Stimulated activated effector memory CD8-positive, alpha-beta T cell treated with anti-CD3 and anti-CD28 coated beads, Interleukin-12 subunit alpha, Interleukin-12 subunit beta, amount 100 ng/mL, for 72 hours (primary cell): Measurements from ENCODE around the gene OR2H2.

Experiments
- ATAC-seq: fragments of 150-1000 bp; cut with Tn5 transposase; 2 replicates; pipeline ENCODE4 v1.10.0; 2021
- DNase-seq, 2 donors: peaks; one replicate each; pipeline ENCODE4 v3.0.0; 2021 to 2022; ENCODE audit warnings: low spot score in 2 of 2
- H3K27ac Mint-ChIP-seq: one replicate; pipeline ENCODE4 v1.8.0; 2022; ENCODE audit warnings: mild to moderate bottlenecking, mixed read lengths
- H3K36me3 Mint-ChIP-seq: one replicate; pipeline ENCODE4 v1.8.0; 2022; ENCODE audit warnings: mild to moderate bottlenecking, mixed read lengths
- H3K4me1 Mint-ChIP-seq: one replicate; pipeline ENCODE4 v1.8.0; 2022; ENCODE audit warnings: mixed read lengths
- H3K4me3 Mint-ChIP-seq: one replicate; pipeline ENCODE4 v1.8.0; 2022; ENCODE audit warnings: mild to moderate bottlenecking, mixed read lengths
- H3K9me3 Mint-ChIP-seq: one replicate; pipeline ENCODE4 v1.8.0; 2022; ENCODE audit warnings: mixed read lengths

Gene OR2H2

GRCh38 chr6:29610540-29610939 is 25.6 kb downstream of the OR2H2 start:
- Mint-ChIP-seq H3K36me3 (peaks cover 25% of the 10 kb centered on the region), H3K4me3 (no peak overlapping the region), H3K27ac (no peak overlapping the region), H3K4me1 (no peaks in the 10 kb centered on the region), H3K9me3 (no peaks in the 10 kb centered on the region)
- no peak for DNase-seq
- ATAC-seq = no peak

- Mint-ChIP-seq H3K9me3 (no peaks in the 10 kb centered on the region), H3K36me3 (peaks cover 21% of the 10 kb centered on the region), H3K27ac (no peak overlapping the region), H3K4me3 (no peak overlapping the region), H3K4me1 (no peaks in the 10 kb centered on the region)
- ATAC-seq = no peak
- DNase-seq = no peak
Measured at GRCh38 chr6:29611426-29611825, 26.5 kb downstream of the OR2H2 start.

DNA sequence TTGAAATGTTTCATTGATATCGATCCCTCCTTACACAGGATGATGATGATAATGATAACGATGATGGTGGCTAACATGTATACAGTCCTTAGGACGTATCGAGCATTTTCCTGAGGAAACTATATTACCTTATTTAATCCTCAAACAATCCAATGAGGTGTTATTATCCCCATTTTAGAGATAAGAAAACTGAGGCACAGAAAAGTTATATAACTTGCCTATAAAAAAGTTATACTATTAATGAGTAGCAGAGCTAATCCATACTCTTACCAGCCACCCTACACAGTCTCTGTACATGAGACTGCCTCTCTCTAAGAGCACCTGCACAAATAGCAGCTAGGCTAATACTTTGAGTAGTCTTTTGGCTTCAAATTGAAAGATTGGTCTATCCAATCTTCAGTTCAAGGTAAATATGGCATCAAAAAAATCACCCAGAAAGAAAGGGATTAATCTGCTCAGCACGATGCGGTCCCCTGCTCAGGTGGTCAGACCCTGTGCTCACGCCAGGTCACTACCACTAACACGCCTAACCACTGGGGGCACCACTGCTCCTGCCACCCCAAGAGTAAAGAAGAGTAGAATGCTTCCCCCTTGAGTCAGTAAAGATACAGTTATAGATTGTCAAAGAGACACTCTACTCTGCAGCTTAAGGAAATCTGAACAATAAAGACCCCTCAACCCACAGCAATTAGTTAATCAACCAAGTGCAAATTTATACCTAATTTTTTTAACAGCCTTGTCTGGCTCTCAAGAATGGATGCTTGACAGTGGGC is 33.0 kb downstream of the OR2H2 start:
- Mint-ChIP-seq H3K4me1 (no peaks in the 10 kb centered on the region), H3K27ac (no peak overlapping the region), H3K36me3 (peaks cover 13% of the 10 kb centered on the region), H3K9me3 (no peaks in the 10 kb centered on the region), H3K4me3 (no peak overlapping the region)
- ATAC-seq (peak; percentile 24), DNase-seq (no peak)

DNA sequence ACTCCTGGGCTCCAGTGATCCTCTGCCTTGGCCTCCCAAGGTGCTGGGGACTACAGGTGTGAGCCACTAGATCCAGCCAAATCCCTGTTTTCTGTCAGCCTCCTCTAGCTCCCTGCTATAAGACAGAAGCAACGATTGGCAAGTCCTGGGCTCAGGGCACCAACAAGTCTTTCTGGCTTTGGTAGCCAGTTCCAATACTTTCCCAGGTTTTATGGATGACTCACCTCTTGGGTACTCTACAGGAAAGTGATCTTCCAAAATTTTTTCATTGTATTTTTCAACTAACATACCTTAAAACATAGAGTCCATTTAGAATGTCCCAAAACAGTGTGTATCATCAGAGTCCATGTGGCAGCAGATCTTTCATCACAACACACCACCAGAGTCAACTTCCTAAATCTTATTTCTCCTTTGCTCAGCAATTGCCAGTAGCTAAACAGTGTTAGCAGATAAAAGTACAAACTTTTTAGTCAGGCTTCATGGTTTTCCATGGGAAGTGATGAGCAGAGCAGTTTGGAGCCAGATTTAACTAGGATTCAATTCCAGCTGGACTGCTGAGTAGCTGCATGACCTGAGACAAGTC is 34.7 kb downstream of the OR2H2 start:
- H3K36me3 Mint-ChIP-seq = peaks cover 8% of the 10 kb centered on the region
- no peak overlapping the region for H3K27ac Mint-ChIP-seq
- H3K9me3 Mint-ChIP-seq = no peaks in the 10 kb centered on the region
- no peaks in the 10 kb centered on the region for H3K4me1 Mint-ChIP-seq
- ATAC-seq (no peak), DNase-seq (no peak)
- H3K4me3 Mint-ChIP-seq = no peak overlapping the region

DNA sequence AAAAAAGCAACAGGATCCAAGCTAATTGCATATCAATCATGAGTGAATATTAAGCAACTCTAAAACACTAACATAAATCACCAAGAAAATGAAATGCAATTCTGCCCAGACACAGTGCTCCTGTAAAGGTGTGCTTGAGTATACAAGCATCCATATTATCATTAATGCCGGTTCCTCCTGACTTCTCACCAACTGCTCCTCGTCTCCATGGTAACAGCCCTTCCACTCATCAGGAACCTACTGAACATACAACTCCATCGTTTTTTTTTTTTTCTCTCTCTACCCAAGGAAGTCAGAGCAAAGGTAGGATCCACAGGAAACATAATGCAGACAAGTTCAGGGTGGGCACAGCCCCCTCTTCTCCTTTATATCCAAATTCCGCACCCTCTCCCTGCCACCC is 35.7 kb downstream of the OR2H2 start:
- Mint-ChIP-seq H3K27ac (no peak overlapping the region), H3K9me3 (no peaks in the 10 kb centered on the region), H3K4me3 (no peak overlapping the region), H3K36me3 (peaks cover 8% of the 10 kb centered on the region), H3K4me1 (peaks cover 3% of the 10 kb centered on the region)
- ATAC-seq (no peak), DNase-seq (no peak)

GRCh38 chr6:29624520-29624961 is 39.6 kb downstream of the OR2H2 start:
- DNase-seq (no peak), ATAC-seq (no peak)
- H3K4me1 Mint-ChIP-seq = peaks cover 20% of the 10 kb centered on the region
- H3K27ac Mint-ChIP-seq = peak overlapping the region; percentile 6
- peaks cover 20% of the 10 kb centered on the region for H3K36me3 Mint-ChIP-seq
- no peak overlapping the region for H3K4me3 Mint-ChIP-seq
- no peaks in the 10 kb centered on the region for H3K9me3 Mint-ChIP-seq

DNA sequence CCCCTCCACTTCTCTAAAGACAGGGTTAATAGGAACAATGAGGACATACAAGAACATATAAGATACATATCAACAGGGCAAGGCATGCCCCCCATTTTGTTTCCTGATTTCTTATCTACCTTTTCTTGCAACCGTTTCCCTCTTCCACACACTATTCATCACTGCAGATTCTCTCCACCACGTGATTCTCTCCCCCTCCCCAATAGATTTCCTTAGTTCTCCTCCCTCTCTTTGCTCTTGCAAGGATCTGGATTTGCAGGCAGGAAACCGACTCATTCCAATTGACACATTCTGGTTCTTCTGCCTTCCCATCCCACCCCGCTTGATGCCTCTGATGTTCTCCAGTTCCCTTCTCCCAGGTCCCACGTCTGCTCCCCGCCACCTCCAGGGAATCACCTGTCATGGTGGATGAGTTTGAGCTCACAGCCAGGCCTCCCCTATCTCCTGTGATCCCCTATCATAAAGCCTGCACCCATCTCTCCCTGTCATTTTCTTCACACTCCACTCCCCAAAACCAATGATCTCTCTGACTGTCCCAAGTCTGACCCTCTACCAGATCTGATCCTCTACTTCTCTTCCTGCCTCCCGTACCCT is 40.5 kb downstream of the OR2H2 start:
- Mint-ChIP-seq H3K36me3 (peaks cover 15% of the 10 kb centered on the region), H3K9me3 (no peaks in the 10 kb centered on the region), H3K4me1 (peaks cover 29% of the 10 kb centered on the region), H3K27ac (no peak overlapping the region), H3K4me3 (no peak overlapping the region)
- DNase-seq (no peak), ATAC-seq (no peak)

DNA sequence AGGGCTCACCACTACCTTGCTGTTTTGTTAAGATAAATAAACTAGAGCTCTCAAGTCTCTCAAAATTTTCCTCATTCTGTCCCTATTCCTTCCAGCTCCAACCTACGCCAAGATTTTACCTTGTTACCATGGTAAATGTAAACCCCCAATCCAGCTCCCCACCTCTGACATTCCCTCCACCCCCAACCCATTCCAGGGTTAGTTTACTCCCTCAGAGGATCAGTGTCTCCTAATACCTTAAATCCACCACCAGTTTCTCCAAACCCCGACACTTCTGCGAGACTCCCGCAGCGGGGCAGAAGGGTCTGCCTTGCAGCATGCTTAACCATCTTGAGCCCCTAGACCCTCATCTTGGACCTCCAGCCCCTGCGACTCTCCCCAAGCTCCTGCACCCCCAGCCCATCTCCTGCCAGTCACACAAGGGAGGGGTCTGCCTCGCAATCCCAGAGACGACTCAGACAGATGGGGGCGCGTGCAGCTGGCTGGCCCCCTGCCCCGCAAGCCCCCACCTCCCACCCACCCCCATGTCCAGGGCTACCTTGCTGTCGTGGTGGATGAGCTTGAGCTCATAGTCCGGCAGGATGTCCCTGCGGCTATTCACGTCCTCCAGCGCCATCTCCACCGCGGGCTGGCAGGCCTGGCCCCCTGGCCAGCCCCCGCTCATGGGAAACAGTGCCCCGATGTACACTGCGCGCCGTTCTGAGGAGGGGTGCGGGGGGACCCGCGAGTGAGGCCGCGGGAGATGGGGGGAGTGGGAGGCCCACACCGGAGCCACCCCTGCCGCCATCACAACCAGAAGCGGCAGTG is 42.2 kb downstream of the OR2H2 start:
- DNase-seq (no peak), ATAC-seq (no peak)
- Mint-ChIP-seq H3K4me3 (peak overlapping the region; percentile 85), H3K9me3 (no peaks in the 10 kb centered on the region), H3K36me3 (peaks cover 12% of the 10 kb centered on the region), H3K27ac (peak overlapping the region; percentile 30), H3K4me1 (peaks cover 46% of the 10 kb centered on the region)

GRCh38 chr6:29627755-29628418 is 43.0 kb downstream of the OR2H2 start:
- peak in 1 of 2 donors; percentile 64 for DNase-seq
- peaks cover 48% of the 10 kb centered on the region for H3K4me1 Mint-ChIP-seq
- H3K4me3 Mint-ChIP-seq = peak overlapping the region; percentile 85
- no peaks in the 10 kb centered on the region for H3K9me3 Mint-ChIP-seq
- peaks cover 12% of the 10 kb centered on the region for H3K36me3 Mint-ChIP-seq
- peak overlapping the region; percentile 70 for H3K27ac Mint-ChIP-seq
- ATAC-seq = peak; percentile 37

DNA sequence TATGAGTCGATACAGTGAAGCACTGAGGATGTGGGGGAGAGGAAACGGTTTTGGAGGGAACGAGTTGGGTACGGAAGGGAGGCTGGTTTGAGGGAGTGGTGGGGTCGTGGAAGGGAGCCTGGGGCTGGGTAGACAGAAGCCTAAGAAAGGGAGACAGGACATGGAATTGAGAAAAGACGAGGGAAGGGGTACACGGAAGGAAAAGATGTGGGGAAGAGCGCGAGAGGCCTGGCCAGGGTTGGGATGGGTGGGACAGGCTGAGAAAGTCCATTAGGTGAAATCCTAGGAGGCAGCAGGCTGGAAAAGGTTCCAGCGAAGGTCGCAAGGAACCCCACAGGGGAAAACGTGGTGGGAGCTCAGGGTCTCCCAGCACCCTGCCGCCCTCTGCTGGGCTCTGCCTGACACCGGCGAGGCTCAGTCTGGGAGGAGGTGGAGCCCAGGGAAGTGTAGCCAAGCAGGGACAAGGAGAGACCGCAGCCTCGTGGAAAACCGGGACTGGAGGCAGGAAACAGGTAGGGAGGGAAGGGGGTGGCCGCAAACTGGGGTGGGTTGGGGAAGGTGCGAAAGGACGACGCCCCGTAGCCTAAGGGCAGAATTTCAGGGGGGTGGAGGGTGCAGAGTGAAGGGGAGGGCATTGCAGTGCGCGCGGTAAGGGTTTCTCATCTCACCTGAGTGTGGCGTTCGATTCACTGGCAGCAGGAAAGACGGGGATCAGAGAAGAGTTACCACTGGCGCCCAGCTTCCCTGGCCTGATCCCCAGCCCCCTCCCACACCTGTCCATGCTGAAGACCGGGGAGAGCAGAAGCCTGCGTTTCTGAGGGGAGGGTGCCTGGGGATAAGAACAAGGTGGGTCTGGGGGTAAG is 43.7 kb downstream of the OR2H2 start:
- Mint-ChIP-seq H3K36me3 (peaks cover 12% of the 10 kb centered on the region), H3K9me3 (no peaks in the 10 kb centered on the region), H3K27ac (peak overlapping the region; percentile 70), H3K4me3 (peak overlapping the region; percentile 85), H3K4me1 (peaks cover 54% of the 10 kb centered on the region)
- ATAC-seq = peak; percentile 63
- DNase-seq = peak; percentile 29 to 69

DNA sequence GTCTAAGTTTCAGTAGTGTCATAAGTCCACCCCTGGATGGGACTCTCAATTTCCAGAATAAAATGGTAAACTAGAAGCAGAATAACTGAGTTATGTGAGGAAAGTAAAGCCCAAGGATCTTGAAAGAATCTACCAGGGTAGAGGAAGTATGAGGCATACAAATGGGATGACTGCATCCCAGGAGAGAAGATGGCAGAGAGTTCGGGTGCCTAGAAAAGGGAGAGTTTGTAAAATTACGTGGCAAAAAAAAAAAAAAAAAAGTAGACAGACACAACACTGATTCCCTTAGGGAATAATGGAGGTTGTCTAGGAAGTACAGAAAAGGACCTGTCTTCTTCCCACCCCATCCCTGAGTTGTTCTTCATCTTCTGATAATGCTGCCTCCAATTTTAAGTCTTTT is 44.6 kb downstream of the OR2H2 start:
- peak overlapping the region; percentile 85 for H3K4me3 Mint-ChIP-seq
- no peaks in the 10 kb centered on the region for H3K9me3 Mint-ChIP-seq
- ATAC-seq (no peak), DNase-seq (no peak)
- H3K36me3 Mint-ChIP-seq = peaks cover 12% of the 10 kb centered on the region
- H3K4me1 Mint-ChIP-seq = peaks cover 61% of the 10 kb centered on the region
- no peak overlapping the region for H3K27ac Mint-ChIP-seq

DNA sequence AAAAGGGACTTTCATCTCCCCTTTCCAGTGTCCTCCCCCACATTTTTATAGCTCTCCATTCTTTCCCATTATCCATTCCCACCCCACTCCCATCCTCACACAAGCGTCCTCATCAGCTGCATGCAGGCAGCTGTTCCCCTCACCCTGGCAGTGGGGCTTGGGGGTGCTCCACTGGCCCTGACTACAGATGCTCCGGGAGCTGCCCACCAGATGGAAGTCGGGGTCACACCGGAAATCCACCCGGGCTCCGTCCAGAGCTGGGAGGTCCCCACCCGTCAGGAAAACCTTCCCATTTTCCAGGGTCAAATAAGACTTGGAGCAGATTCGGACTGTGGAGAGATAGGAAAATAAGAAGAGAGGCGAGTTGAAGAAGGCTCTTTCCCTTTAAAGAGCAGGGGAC is 45.4 kb downstream of the OR2H2 start:
- H3K36me3 Mint-ChIP-seq = peaks cover 12% of the 10 kb centered on the region
- ATAC-seq (no peak), DNase-seq (no peak)
- H3K4me3 Mint-ChIP-seq = no peak overlapping the region
- peaks cover 61% of the 10 kb centered on the region for H3K4me1 Mint-ChIP-seq
- no peaks in the 10 kb centered on the region for H3K9me3 Mint-ChIP-seq
- no peak overlapping the region for H3K27ac Mint-ChIP-seq

- Mint-ChIP-seq H3K27ac (peak overlapping the region; percentile 76), H3K9me3 (no peaks in the 10 kb centered on the region), H3K4me1 (peaks cover 56% of the 10 kb centered on the region), H3K4me3 (peak overlapping the region; percentile 86), H3K36me3 (peaks cover 12% of the 10 kb centered on the region)
- no peak for DNase-seq
- no peak for ATAC-seq
Measured at GRCh38 chr6:29631209-29631810, 46.4 kb downstream of the OR2H2 start.
